ENCODE results near the gene ASIC5. TPM values are rescaled to one million over a fixed set of nuclear protein-coding genes. Genes with fewer than 3 reads are reported as not detected.

Gene ASIC5
- total and polyA plus RNA-seq, 7 donors, result not detected

- no peak overlapping the region for H3K27ac ChIP-seq
- WGBS, 3 donors, result 96 to 98% (median 97%) methylated on average over 3 of the region's 3 CpGs
- no peaks in the 10 kb centered on the region for H3K36me3 ChIP-seq (ENCODE audit: insufficient read depth in 1 of 2, low read depth in 1 of 2)
- intact Hi-C loops (cut with DNase I), result no loop called here
- H3K27me3 ChIP-seq (ENCODE audit: insufficient read depth in 3 of 3, low read length in 2 of 3), result no peaks in the 10 kb centered on the region
- no peak for TF ChIP-seq CTCF (IDR thresholded peaks at IDR 0.05)
- DNase-seq (no peak), ATAC-seq (no peak)
- no peaks in the 10 kb centered on the region for H3K4me1 ChIP-seq
- no peaks in the 10 kb centered on the region for H3K9me3 ChIP-seq
- H3K4me3 ChIP-seq, result no peak overlapping the region
Measured at GRCh38 chr4:155853189-155853588, 12.9 kb downstream of the ASIC5 start.

- WGBS, 3 donors, result 61 to 73% (median 63%) methylated on average over 4 of the region's 4 CpGs
- intact Hi-C loops (cut with DNase I), result no loop called here
- ATAC-seq, result no peak
- Histone ChIP-seq H3K9me3 (no peaks in the 10 kb centered on the region), H3K36me3 (ENCODE audit: insufficient read depth in 1 of 2, low read depth in 1 of 2) (no peaks in the 10 kb centered on the region), H3K27ac (no peak overlapping the region), H3K4me1 (no peaks in the 10 kb centered on the region), H3K4me3 (no peak overlapping the region), H3K27me3 (ENCODE audit: insufficient read depth in 3 of 3, low read length in 2 of 3) (peaks cover 0 to under 1% (median 0%) of the 10 kb centered on the region in 3 donors)
- DNase-seq, result no peak
- no peak for TF ChIP-seq CTCF (IDR thresholded peaks at IDR 0.05)
Measured at GRCh38 chr4:155849042-155849441, 17.0 kb downstream of the ASIC5 start.

DNA sequence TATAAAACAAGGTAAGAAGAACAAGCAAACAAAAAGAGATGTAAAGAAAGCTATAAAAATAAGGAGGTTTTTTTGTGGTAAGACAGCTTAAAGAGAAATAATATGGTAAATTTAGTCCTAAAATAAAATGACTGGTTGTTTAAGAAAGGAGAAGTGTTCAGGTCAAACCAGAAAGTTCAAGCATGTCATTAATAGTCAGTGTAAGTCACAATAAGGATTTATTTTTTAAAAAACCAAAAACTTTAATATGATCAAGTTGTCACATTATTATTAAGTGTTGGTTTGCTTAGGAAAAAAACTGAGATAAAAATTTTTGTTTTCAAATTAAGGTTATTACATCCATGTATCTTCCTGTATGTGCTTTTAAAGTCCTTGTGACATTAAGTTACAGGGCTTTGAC lies 19.1 kb downstream of the ASIC5 start:
- Histone ChIP-seq H3K4me3 (no peak overlapping the region), H3K9me3 (no peaks in the 10 kb centered on the region), H3K27ac (no peak overlapping the region), H3K36me3 (ENCODE audit: insufficient read depth in 1 of 2, low read depth in 1 of 2) (no peaks in the 10 kb centered on the region), H3K4me1 (no peaks in the 10 kb centered on the region), H3K27me3 (ENCODE audit: insufficient read depth in 3 of 3, low read length in 2 of 3) (peaks cover 0 to 3% (median 0%) of the 10 kb centered on the region in 3 donors)
- DNase-seq (no peak), ATAC-seq (no peak)
- no peak for TF ChIP-seq CTCF (IDR thresholded peaks at IDR 0.05)
- intact Hi-C loops (cut with DNase I), result no loop called here

DNA sequence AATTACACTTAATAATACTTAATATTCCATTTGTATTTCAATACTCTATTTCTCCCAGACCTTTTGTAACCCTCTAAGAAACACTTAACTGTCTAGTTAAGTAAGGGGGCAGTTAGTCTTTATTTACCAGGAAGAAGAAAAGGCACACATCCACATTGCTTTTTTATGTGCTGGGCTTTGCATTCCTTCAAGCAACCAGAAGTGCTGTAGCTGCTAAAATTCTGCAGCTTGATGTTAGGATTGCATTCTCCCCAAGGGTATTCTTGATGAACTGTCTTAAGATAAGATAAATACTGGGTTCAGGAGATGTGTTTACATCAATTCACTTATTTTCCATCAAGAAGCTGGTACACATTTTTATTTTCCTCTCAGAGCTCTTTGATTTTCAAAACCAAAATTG lies 24.0 kb downstream of the ASIC5 start:
- H3K27me3 ChIP-seq (ENCODE audit: insufficient read depth in 3 of 3, low read length in 2 of 3), result peaks cover 0 to 3% (median 0%) of the 10 kb centered on the region in 3 donors
- H3K36me3 ChIP-seq (ENCODE audit: insufficient read depth in 1 of 2, low read depth in 1 of 2), result no peaks in the 10 kb centered on the region
- ATAC-seq, result no peak
- intact Hi-C loops (cut with DNase I), result no loop called here
- no peak for TF ChIP-seq CTCF (IDR thresholded peaks at IDR 0.05)
- no peaks in the 10 kb centered on the region for H3K4me1 ChIP-seq
- no peak overlapping the region for H3K4me3 ChIP-seq
- no peaks in the 10 kb centered on the region for H3K9me3 ChIP-seq
- DNase-seq, result no peak
- H3K27ac ChIP-seq, result no peak overlapping the region

DNA sequence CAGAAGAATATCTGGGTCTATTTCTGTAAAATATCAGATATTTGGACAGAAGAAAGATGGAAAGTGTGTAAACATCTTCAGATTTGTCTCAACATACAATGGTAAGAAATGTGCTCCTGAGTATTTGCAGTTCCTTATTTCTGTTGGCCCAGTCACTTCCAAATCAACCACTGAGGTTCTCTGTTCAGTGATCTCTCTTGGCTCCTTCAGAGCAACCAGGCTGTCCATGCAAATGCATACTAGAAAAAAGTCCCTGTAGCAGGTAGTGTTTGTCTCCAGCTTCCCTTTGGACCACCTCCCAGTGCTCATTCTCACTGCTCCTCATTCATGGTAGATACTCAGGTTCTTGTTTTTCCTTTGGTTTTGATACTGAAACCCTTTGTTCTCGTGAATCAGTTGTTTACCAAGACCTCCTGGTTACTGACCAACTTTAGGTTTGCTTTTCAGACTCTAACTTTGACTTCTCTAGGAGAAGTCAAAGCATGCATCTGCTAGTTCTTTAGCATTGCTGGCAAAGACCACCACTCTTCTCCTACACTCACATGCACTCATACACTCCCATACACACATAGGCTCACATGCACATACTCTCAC lies 28.8 kb downstream of the ASIC5 start:
- 76 to 92% (median 86%) methylated on average over 1 of the region's 1 CpG for WGBS, 3 donors
- no peak for TF ChIP-seq CTCF (IDR thresholded peaks at IDR 0.05)
- no peak for ATAC-seq

More for the DNA sequence above, 28.8 kb downstream of the ASIC5 start:
- no peak overlapping the region for H3K4me3 ChIP-seq
- no peaks in the 10 kb centered on the region for H3K4me1 ChIP-seq
- H3K36me3 ChIP-seq (ENCODE audit: insufficient read depth in 1 of 2, low read depth in 1 of 2), result no peaks in the 10 kb centered on the region
- no peaks in the 10 kb centered on the region for H3K27me3 ChIP-seq (ENCODE audit: insufficient read depth in 3 of 3, low read length in 2 of 3)
- H3K9me3 ChIP-seq, result no peaks in the 10 kb centered on the region
- no peak for DNase-seq
- no peak overlapping the region for H3K27ac ChIP-seq
- intact Hi-C loops (cut with DNase I), result no loop called here

Measured in psoas muscle (tissue), 8 donors.